Jurkat, Clone E6-1 (cell line): ENCODE data around the gene CCM2L.

Source experiments
- DNase-seq: peaks from one replicate; pipeline ENCODE4 v3.0.0-alpha.2; 2011; ENCODE audit warnings: low read depth, low spot score
- H3K4me3 ChIP-seq: 2 replicates; pipeline ENCODE4 v1.5.1; 2011; ENCODE audit warnings: mild to moderate bottlenecking, low read length, control low read depth, moderate library complexity

CCM2L gene

DNA sequence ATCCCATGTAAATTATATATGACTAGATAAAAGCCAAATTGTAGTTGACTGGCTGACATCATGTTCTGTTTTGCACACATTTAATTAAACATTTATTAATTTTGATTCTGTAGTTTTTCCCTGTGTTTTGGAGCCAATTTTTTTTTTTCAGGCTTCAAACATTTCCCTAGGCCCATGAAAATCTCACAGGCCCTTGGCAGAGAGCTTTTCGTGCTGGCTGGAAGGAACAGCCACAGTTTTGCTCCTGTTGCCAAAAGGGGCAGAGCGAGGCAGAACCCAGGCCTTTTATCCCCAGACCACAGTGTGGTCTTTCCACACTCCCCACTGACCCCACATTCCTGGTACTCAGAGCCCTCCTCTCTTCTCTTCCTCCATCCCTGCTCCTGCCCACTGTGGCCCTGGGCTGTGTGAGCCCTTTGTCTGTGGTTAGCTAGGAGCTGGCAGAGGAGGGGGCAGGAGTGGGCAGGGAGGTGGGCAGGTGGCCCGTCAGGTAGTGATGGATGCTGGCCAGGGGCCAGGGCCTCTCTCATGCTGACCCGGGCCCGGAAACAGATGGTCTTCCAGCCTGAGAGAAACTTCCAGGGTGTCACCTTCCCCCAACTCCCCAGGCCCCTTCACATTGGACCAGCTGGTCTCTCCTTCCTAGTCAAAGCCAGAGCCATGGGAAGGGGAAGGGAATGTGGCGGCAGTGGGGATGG lies 19.4 kb upstream of the CCM2L start:
- no peak overlapping the region for H3K4me3 ChIP-seq
- no peak for DNase-seq

DNA sequence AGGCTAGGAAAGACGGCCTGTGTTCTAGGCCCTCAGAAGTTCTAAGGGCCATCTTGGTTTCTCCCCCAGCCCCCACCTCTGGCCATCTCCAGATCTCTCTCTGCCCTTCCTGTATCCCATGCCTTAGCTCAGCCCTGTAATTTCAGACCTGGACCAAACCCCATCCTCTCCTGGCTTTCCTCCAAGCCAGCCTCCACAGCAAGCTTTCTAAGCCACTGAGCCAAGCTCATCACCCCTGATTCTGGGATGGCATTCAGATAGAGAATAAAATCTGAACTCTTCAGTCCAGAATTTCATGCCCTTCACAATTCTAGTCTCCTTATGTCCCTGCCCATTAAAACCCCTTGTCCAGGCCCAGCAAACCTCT lies 18.9 kb upstream of the CCM2L start:
- H3K4me3 ChIP-seq: no peak overlapping the region
- no peak for DNase-seq

DNA sequence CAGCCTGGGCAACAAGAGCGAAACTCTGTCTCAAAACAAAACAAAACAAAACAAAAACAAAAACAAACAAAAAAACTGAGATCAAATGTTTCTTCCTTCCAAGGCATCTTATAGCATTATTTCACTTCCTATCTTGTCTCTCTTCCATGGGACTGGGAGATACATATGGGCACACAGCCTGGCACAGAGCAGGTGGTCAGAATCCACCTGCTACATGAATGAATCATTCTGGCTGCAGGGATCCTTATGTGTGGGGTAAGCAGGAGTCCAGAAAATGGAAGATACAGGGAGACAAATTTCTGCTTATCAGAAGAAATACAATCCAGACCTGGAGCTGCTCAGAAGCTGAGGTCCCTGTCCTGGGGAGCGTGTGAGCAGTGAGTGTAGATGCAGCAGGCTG lies 18.2 kb upstream of the CCM2L start:
- H3K4me3 ChIP-seq: no peak overlapping the region
- no peak for DNase-seq

DNA sequence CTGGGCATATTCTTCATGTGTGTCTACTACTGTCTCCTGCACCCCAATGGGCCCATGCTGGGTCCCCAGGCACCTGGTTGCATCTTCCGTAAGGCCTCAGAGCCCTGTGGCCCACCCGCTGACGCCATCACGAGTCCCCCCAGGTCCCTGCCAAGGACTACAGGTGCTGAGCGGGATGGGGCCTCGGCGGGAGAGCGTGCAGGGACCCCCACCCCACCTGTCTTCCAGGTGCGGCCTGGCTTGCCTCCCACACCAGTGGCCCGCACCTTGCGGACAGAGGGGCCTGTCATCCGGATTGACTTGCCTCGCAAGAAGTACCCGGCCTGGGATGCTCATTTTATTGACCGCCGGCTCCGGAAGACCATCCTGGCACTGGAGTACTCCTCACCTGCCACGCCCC lies 13.2 kb upstream of the CCM2L start:
- H3K4me3 ChIP-seq: no peak overlapping the region
- DNase-seq: no peak

DNA sequence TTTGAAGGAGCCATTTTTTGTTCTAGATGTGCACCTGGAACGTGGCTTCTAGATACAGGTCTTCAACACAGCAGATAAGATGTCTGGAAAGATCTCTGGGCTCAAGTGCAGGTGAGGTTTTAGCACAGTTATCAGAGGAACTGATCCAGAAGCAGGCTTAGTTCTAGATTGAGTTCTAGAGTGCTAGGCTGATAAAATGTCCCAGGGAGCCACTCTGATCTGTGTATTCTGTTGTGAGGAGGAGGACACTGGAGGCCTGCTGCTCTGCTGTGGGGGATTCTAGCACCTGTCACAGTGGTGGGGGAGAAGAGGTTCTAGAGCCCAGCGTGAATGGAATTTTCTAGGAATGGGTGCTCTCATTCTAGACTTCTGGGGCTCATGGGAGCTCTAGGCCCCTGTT lies 12.0 kb upstream of the CCM2L start:
- no peak for DNase-seq
- no peak overlapping the region for H3K4me3 ChIP-seq

DNA sequence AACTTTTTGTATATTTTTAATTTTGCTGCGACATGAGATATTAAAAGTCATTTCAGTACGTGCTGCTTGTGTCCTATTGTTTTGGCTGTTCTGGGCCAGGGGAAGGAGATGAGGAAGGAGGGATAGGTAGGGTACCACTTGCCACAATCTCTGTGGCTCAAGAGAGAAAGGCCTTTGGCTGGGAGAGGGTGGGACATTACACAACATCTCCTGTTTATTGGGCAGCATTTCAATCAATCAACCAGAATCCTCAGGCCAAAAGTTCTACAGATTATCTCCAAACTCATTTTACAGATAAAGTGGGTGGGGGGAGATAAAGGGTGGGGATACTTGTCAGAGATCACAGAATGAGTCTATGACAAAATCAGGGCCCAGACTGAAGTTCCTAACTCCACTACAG lies 6.9 kb upstream of the CCM2L start:
- H3K4me3 ChIP-seq: no peak overlapping the region
- DNase-seq: no peak

DNA sequence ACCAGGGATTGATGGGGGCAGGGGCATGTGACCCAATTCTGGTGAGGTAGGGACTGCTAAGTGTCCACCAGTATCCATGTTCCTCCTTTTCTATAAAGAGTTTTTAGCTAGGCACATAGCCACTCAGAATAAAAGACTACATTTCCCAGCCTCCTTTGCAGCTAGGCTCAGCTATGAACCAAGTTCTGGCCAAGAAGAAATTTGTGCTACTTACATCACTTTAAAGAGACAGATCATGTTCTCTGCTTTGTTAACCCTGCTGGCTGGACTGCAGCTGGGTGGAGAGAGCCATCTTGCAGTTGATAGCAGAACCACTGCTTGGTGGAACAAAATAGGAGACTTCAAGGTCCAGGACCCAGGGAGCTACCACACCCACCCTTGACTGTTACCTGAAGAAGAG lies 5.3 kb upstream of the CCM2L start:
- no peak overlapping the region for H3K4me3 ChIP-seq
- no peak for DNase-seq

DNA sequence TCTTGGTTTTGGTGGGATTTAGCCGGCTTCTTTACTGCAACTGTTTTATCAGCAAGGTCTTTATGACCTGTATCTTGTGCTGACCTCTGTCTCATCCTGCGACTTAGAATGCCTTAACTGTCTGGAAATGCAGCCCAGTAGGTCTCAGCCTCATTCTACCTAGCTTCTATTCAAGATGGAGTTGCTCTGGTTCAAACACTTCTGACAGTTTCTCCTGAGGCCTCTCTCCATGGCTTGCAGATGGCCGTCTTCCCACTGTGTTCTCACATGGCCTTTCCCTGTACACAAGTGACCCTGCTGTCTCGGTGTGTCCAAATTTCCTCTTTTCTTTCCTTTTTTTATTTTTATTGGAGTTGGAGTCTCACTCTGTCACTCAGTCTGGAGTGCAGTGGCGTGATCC lies 4.2 kb upstream of the CCM2L start:
- no peak for DNase-seq
- no peak overlapping the region for H3K4me3 ChIP-seq

DNA sequence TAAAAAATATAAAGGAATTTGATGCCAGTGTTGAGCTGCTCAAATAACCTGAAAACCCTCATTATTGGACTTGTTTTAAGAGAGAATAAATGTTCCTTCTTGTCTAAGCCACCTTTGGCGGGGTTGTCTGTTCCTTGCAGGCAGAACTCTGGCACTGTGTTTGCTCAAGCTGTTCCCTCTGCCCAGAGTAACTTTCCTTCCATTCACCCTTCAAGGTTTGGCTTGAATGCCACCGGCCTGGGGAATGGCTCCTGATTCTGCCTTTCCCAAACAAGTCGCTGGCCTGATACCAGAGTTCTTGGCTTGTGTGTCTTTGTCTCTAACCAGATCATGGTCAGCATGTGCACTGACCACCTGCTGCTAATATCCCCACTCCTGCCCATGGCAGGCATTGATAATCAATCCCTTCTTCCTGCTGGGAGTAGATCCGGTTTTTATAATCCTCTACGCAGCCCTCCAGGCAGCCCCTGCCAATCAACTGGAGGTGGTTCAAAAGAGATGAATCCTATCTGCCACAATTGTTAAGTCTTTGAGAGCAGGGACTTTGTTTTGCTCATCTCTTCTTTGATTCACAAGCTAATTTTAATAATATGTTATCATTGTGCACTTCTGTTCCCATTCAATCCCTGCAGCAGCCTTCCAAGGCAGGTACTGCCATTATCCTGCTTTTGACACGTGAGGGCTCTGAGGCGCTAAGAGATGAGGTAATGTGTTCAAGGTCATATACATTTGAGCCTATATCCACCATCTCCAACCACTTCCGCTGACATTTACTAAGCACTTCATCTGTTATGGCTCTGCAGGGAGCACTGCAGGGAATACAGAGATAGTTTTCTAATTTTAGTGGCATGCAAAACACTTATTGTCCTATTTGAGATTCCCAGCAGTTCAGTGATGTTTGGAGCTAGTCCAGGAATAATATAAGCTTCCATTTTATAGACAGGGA lies 3.1 kb upstream of the CCM2L start:
- no peak overlapping the region for H3K4me3 ChIP-seq
- no peak for DNase-seq

DNA sequence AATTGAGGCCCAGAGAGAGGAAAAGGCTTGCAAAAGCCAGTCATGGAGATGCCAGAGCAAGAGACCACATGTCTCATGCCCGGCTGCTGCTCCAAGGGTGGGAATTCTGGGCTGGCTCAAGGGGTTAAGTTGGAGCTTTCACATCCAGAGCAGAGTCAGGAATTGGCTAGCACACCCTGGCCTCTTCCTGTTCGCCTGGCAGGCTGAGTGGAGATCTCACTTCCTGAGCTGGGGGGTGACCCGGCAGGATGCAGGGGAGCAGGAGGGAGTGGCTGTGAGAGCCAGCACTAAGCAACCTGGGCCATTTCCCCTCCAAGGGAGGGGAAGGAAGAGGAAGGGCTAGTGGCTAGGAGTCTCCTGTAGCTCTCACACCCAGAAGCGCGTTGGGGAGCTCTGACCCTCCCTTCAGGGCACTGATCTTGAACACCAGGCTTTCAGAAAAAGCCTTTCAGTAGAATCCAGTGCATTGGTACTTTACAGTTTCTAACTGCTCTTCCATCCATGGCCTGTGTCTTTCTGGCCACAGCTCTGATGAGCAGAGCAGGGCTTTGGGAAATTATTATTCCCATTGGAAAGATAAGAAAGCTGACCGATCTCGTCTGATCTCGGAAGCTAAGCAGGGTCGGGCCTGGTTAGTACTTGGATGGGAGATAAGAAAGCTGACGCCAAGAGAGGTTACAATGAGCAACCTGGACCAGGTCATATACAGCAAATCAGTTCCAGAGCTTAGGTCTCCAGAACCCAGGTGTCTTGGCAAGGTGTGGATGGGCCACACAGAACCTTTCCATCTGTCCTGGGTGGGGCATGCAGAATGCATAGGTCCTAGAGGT lies 2.2 kb upstream of the CCM2L start:
- DNase-seq: no peak
- no peak overlapping the region for H3K4me3 ChIP-seq

DNA sequence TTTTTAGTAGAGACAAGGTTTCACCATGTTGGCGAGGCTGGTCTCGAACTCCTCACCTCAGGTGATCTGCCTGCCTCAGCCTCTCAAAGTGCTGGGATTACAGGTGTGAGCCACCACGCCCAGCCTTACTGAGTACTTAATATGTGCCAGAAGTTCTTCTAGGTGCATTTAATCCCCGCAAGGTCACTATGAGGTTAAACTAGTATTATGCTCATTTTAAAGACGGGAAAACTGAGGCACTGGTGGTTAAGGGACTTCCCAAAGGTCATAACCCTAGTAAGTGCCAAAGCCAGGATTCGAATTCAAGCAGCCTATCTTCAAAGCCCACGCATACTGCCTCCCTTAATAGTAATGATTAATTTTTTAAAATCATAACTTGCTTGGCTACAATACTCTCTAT lies 674 bp upstream of the CCM2L start:
- DNase-seq: no peak

DNA sequence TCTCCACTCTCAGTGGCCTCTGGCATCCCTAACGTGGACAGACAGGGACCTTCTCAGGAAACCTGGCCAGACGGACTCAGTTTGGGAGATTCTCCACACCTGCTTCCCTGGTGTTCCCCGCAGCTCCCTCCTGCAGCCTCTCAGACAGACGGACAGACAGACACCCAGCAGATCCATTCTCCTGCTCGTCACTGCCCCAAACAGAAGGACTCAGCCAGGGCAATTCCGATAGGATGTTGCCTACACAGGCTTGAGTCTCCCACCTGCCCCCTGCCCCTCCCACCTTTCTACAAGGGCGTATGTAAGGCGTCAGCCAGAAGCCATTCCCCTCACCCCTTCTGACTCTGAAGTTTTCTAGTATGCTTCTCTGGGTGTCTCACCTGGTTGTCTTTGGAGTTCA lies 428 bp downstream of the CCM2L start:
- H3K4me3 ChIP-seq: no peak overlapping the region
- no peak for DNase-seq

More for the DNA sequence above, 674 bp upstream of the CCM2L start:
- H3K4me3 ChIP-seq: no peak overlapping the region

DNA sequence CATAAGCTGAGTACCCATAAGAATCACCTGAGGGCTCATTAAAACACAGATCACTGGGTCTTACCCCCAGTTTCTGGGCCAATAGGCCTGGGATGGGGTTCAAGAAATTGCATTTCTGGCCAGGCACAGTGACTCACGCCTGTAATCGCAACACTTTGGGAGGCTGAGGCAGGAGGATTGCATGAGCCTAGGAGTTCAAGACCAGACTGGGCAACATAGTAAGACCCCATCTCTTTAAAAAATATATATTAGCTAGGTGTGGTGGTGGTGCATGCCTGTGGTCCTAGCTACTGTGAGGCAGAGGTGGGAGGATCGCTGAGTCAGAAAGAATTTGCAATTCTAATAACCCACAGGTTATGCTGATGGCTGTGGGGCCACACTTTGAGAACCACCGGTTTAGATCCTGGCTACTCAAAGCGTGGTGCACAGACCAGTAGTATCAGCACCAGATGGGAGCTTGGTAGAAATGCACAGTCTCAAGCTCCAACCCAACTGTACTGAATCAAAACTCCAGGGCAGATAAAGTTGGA lies 2.0 kb downstream of the CCM2L start:
- DNase-seq: no peak
- no peak overlapping the region for H3K4me3 ChIP-seq

DNA sequence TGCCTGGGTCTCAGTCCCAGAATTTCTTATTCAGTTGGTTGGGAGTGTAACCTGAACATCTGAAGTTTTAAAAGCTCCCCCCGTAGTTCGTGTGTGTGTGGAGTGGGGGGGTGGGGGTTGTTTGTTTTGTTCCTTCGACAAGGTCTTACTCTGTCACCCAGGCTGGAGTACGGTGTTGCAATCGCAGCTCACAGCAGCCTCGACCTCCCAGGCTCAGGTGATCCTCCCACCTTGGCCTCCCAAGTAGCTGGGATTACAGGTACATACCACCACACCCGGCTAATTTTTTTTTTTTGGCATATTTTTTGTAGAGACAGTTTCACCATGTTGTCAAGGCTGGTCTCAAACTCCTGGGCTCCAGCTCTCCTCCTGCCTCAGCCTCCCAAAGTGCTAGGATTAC lies 3.1 kb downstream of the CCM2L start:
- no peak for DNase-seq
- H3K4me3 ChIP-seq: no peak overlapping the region

DNA sequence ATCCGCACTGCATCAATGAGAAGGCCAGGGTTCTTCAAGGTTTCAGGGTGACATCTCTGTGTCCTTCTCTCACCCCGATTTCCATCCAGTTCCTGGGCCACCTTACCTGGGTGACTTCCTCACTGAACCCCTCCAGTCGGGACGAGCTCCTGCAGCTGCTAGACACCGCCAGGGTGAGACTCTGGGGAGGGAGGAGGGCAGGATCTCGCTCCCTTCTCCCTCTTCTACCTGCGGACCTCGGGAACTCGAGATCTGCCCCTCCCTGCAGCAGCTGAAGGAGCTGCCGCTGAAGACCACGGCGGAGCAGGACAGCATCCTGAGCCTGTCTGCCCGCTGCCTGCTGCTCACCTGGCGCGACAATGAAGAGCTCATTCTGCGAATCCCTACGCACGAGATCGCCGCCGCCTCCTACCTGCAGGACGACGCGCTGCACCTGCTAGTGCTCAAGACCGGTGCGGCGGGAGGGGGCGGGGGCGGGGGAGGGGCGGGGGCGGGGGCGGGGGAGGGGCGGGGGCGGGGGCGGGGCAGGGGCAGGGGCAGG lies 7.5 kb downstream of the CCM2L start:
- H3K4me3 ChIP-seq: no peak overlapping the region
- DNase-seq: peak; percentile 50

DNA sequence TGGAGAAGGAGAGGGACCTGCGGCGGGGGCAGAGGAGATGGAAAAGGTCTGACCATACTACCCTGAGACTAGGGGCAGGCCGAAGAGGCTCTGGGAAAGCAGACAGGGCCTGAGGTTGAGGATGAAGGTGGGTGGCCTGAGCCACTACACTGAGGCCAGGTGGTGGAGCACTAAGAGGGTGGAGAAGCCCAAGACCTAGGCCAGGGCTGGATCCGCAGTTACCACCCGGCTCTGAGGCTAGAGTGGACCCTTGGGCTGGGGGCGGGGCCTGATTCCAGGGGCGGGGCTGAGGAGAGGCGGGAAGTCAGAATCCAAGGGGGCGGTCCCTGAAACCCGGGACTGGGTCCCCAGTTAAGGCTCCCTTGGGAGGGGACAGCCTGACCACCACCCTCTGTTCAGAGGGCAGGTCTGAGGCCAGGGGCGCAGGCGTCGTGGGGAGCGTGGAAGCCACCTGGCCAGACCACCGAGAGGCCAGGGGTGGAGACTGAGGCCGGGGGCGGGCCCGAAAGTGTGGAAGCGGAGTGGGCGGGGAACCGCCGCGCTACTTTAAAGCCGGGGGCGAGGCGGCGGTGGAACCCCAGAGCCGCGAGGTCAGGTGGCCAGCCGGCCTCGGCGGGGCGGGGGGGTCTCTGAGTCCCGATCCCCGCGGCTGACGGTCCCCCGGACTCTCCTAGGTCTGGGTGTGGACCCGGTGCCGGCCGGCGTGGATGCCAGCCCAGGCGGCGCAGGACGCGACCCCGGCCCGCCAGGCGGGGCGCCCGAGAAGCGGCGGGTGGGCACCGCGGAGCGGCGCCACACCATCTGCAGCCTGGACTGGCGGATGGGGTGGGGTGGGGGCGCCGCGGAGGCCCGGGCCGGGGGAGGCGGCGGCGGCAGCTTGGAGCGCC lies 8.3 kb downstream of the CCM2L start:
- DNase-seq: no peak
- peak overlapping the region; percentile 54 for H3K4me3 ChIP-seq

DNA sequence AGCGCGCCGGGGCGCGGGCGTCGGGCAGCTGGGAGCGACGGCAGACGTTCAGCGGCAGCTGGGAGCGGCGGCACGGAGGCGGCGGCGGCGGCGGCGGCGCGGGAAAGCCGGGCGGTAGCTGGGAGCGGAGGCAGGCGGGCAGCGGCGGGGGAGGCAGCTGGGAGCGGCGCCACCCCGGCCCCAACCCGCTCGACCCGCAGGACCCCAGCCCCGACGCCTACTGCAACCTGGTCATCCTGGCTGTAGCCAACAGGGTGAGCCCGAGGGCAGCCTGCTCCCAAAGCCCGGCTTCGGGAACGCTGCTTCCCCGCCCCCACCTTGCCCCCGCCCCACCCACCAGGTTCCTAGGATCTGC lies 8.9 kb downstream of the CCM2L start:
- H3K4me3 ChIP-seq: peak overlapping the region; percentile 21
- DNase-seq: no peak
